HCT116 (cell line): ENCODE results near the gene SLC1A6. TPM values are rescaled to one million over a fixed set of nuclear protein-coding genes. Genes with fewer than 3 reads are reported as not detected.

ENCODE experiments used
- ATAC-seq: fragments of 200-7000 bp; cut with Tn5 transposase; 2 replicates; pipeline ENCODE4 v1.9.1; 2020; ENCODE audit warnings: mild to moderate bottlenecking, moderate library complexity
- BruUV-seq: library from RNA; stranded (reverse); fragments of 400-500 nt; replicated peaks from 2 replicates; lab custom pipeline; 2021; lab: Mats Ljungman, UMichigan
- CTCF ChIA-PET: fragments of 300-600 bp; sonication (Branson Sonifier 250); formaldehyde crosslinking; loops from one replicate; lab custom pipeline; 2021; ENCODE audit warnings: antibody characterized with exemption; lab: Charles Lee
- POLR2A ChIA-PET: fragments of 300-600, 350-600 bp; sonication (Branson Sonifier 250); formaldehyde crosslinking; loops from one replicate; lab custom pipeline; 2021; ENCODE audit warnings: antibody characterized with exemption; lab: Charles Lee
- RAD21 ChIA-PET, 2 experiments: fragments of 300-600 bp; sonication (Branson Sonifier 250); formaldehyde crosslinking; loops; one replicate each; lab custom pipeline; 2023; ENCODE audit warnings: low total read pairs in 2 of 2; ENCODE audit not compliant: uncharacterized antibody in 2 of 2, unreplicated experiment in 2 of 2, low non-redundant PET in 1 of 2; lab: Charles Lee
- DNase-seq: peaks from one replicate; pipeline ENCODE4 v3.0.0-alpha.2; 2010; ENCODE audit warnings: low read depth, low spot score
- H2AFZ ChIP-seq: fragments of 200-600 bp; shearing (Covaris generic), sonication (generic); 2 replicates; pipeline ENCODE4 v1.6.1; 2017; ENCODE audit warnings: low read depth, mixed run types, mixed read lengths, antibody characterized with exemption, low read length; ENCODE audit not compliant: poor library complexity, severe bottlenecking
- H3K27ac ChIP-seq: 2 replicates; pipeline ENCODE4 v1.5.1; 2012; ENCODE audit warnings: low read depth, low read length
- H3K27me3 ChIP-seq: fragments of 200-600 bp; sonication (generic); 2 replicates; pipeline ENCODE4 v1.6.1; 2016; ENCODE audit warnings: mixed run types, low read length, mixed read lengths; ENCODE audit not compliant: insufficient read depth
- H3K36me3 ChIP-seq, 2 experiments: fragments of 200-500 bp in 1 of 2; fragments of 200-600 bp in 1 of 2; sonication (Bioruptor generic) in 1 of 2; sonication (generic) in 1 of 2; 2 replicates each; pipeline versions ENCODE4 v1.5.1 to v1.6.1; 2014 to 2016; ENCODE audit warnings: low read length in 2 of 2, inconsistent platforms in 1 of 2, mixed read lengths in 1 of 2, mixed run types in 1 of 2; ENCODE audit not compliant: insufficient read depth in 2 of 2, control insufficient read depth in 1 of 2
- H3K4me1 ChIP-seq, 2 experiments: fragments of 200-600 bp in 1 of 2; sonication (generic) in 1 of 2; 2 replicates each; pipeline versions ENCODE4 v1.5.1 to v1.6.1; 2012 to 2017; ENCODE audit warnings: low read length in 2 of 2, inconsistent platforms in 1 of 2, mild to moderate bottlenecking in 1 of 2, mixed read lengths in 1 of 2, mixed run types in 1 of 2, moderate library complexity in 1 of 2; ENCODE audit not compliant: insufficient read depth in 2 of 2, control insufficient read depth in 1 of 2
- H3K4me2 ChIP-seq: fragments of 200-600 bp; sonication (generic); 2 replicates; pipeline ENCODE4 v1.6.1; 2017; ENCODE audit warnings: mixed run types, low read length, mixed read lengths
- H3K4me3 ChIP-seq, 2 experiments: fragments of 200-600 bp in 1 of 2; sonication (generic) in 1 of 2; replicated peaks in 1 of 2; 2 replicates each; pipeline ENCODE4 v1.5.1; 2011 to 2016; ENCODE audit warnings: low read length in 2 of 2, control low read depth in 1 of 2, low read depth in 1 of 2, mild to moderate bottlenecking in 1 of 2, mixed read lengths in 1 of 2, mixed run types in 1 of 2
- H3K79me2 ChIP-seq: fragments of 200-600 bp; sonication (generic); 2 replicates; pipeline ENCODE4 v1.6.1; 2017; ENCODE audit warnings: mild to moderate bottlenecking, mixed run types, low read length, moderate library complexity, mixed read lengths; ENCODE audit not compliant: insufficient read depth
- H3K9ac ChIP-seq: fragments of 200-600 bp; sonication (generic); 2 replicates; pipeline ENCODE4 v1.6.1; 2016; ENCODE audit warnings: low read length, mixed read lengths
- H3K9me2 ChIP-seq: fragments of 200-600 bp; sonication (generic), shearing (Covaris generic); 2 replicates; pipeline ENCODE4 v1.6.1; 2017; ENCODE audit warnings: mixed run types, mild to moderate bottlenecking, moderate library complexity; ENCODE audit not compliant: insufficient read depth
- H3K9me3 ChIP-seq, 2 experiments: fragments of 200-500 bp in 1 of 2; fragments of 200-600 bp in 1 of 2; sonication (Bioruptor generic) in 1 of 2; sonication (generic) in 1 of 2; 2 replicates each; pipeline ENCODE4 v1.6.1; 2014 to 2017; ENCODE audit warnings: low read length in 2 of 2, mixed read lengths in 2 of 2, inconsistent platforms in 1 of 2, low read depth in 1 of 2, mild to moderate bottlenecking in 1 of 2, mixed run types in 1 of 2, moderate library complexity in 1 of 2; ENCODE audit not compliant: control insufficient read depth in 1 of 2, insufficient read depth in 1 of 2
- H4K20me1 ChIP-seq: fragments of 200-600 bp; sonication (generic), shearing (Covaris generic); 2 replicates; pipeline ENCODE4 v1.6.1; 2017; ENCODE audit warnings: mixed run types, mild to moderate bottlenecking, moderate library complexity; ENCODE audit not compliant: insufficient read depth
- ATF3 ChIP-seq: IDR thresholded peaks from 2 replicates; pipeline ENCODE4 v1.6.1; 2012
- CBX3 ChIP-seq: IDR thresholded peaks from 2 replicates; pipeline ENCODE4 v1.6.1; 2012; ENCODE audit warnings: low read depth
- EGR1 ChIP-seq: IDR thresholded peaks from 2 replicates; pipeline ENCODE4 v1.6.1; 2012; ENCODE audit warnings: low read depth
- ELF1 ChIP-seq: IDR thresholded peaks from 2 replicates; pipeline ENCODE4 v1.6.1; 2012; ENCODE audit warnings: low read depth, borderline replicate concordance
- EZH2 ChIP-seq: fragments of 200-600 bp; sonication (generic); IDR thresholded peaks from 2 replicates; pipeline ENCODE4 v1.6.1; 2017; ENCODE audit warnings: antibody characterized with exemption, mixed run types
- FOSL1 ChIP-seq: IDR thresholded peaks from 2 replicates; pipeline ENCODE4 v1.6.1; 2012; ENCODE audit warnings: low read depth
- JUND ChIP-seq: IDR thresholded peaks from 2 replicates; pipeline ENCODE4 v1.6.1; 2012
- POLR2A ChIP-seq: IDR thresholded peaks from 2 replicates; pipeline ENCODE4 v1.7.0; 2011; ENCODE audit warnings: borderline replicate concordance; ENCODE audit not compliant: insufficient read depth, insufficient read length; ENCODE audit errors: extremely low read depth
- POLR2AphosphoS5 ChIP-seq: IDR thresholded peaks from 2 replicates; pipeline ENCODE4 v1.6.1; 2011; ENCODE audit warnings: mild to moderate bottlenecking, low read depth, low read length, moderate library complexity
- RAD21 ChIP-seq: IDR thresholded peaks from 2 replicates; pipeline ENCODE4 v1.6.1; 2012; ENCODE audit warnings: low read depth, mild to moderate bottlenecking
- SP1 ChIP-seq: IDR thresholded peaks from 2 replicates; pipeline ENCODE4 v1.6.1; 2012; ENCODE audit warnings: low read depth
- SRF ChIP-seq: IDR thresholded peaks from 2 replicates; pipeline ENCODE4 v1.6.1; 2012; ENCODE audit warnings: low read depth
- TCF7L2 ChIP-seq: IDR thresholded peaks from 2 replicates; pipeline ENCODE4 v1.7.0; 2011; ENCODE audit warnings: borderline replicate concordance, inconsistent platforms; ENCODE audit not compliant: insufficient read depth, insufficient read length; ENCODE audit errors: extremely low read depth
- YY1 ChIP-seq: IDR thresholded peaks from 2 replicates; pipeline ENCODE4 v1.6.1; 2011; ENCODE audit warnings: low read length, low read depth, moderate library complexity, mild to moderate bottlenecking; ENCODE audit not compliant: insufficient replicate concordance; ENCODE audit errors: extremely low read depth
- ZFX ChIP-seq: fragments of 450-650 bp; IDR thresholded peaks from 2 replicates; pipeline ENCODE4 v1.6.1; 2017
- ZNF274 ChIP-seq: fragments of 200-500 bp; sonication (Bioruptor generic); IDR thresholded peaks from 2 replicates; pipeline ENCODE4 v1.6.1; 2014; ENCODE audit warnings: mild to moderate bottlenecking, low read depth, low read length, inconsistent platforms
- intact Hi-C: fragments of 100-400 bp; cut with micrococcal nuclease; formaldehyde crosslinking; loops from 2 replicates; pipeline ENCODE4 v1.10.0; 2022
- total RNA-seq: library from RNA; stranded (reverse); gene quantifications from one replicate; pipeline ENCODE4 v1.2.1, GENCODE V29; 2021; ENCODE audit not compliant: unreplicated experiment
- TF ChIP-seq, protein P1 (sequence below): IDR thresholded peaks from 2 replicates; pipeline ENCODE4 v1.6.1; 2012; ENCODE audit warnings: low read depth
- TF ChIP-seq, protein P2 (sequence below): IDR thresholded peaks from 2 replicates; pipeline ENCODE4 v1.6.1; 2012

SLC1A6 gene
- total RNA-seq, 1 experiment from 2014 or later = not detected

DNA sequence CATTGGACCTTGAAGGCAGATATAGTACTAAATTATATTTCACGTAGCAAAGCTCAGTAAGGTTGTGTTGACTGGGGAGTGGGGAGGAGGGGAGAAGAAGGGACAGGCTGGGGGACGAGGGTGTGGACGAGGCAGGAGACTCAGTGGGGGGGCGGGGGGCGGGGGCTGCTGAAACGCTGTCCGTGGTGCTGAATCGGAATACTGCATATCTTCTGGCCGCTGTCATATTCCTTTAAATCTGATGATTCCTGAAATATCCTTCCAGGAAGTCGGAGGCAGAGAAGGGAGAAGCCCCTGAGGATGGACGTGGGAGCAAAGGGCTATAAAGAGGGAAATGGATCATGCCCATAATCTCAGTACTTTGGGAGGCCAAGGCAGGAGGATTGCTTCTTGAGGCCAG, 34.9 kb upstream of the SLC1A6 start:
- Histone ChIP-seq H3K36me3 (no peaks in the 10 kb centered on the region), H2AFZ (no peak overlapping the region), H3K27me3 (peaks cover 5% of the 10 kb centered on the region; the same call in 1 of the 2 replicates), H3K4me1 (no peaks in the 10 kb centered on the region), H3K27ac (no peak overlapping the region), H3K79me2 (no peaks in the 10 kb centered on the region), H3K4me3 (no peak overlapping the region), H3K4me2 (no peak overlapping the region), H3K9me3 (no peaks in the 10 kb centered on the region), H3K9ac (no peak overlapping the region), H3K9me2 (no peaks in the 10 kb centered on the region)
- DNase-seq (no peak), ATAC-seq (no peak)
- intact Hi-C loops = no loop called here
- ChIA-PET RAD21 (no interaction called here), CTCF (no interaction called here), POLR2A (no interaction called here)
- BruUV-seq = no TSS peak
- TF ChIP-seq, protein P1, sequence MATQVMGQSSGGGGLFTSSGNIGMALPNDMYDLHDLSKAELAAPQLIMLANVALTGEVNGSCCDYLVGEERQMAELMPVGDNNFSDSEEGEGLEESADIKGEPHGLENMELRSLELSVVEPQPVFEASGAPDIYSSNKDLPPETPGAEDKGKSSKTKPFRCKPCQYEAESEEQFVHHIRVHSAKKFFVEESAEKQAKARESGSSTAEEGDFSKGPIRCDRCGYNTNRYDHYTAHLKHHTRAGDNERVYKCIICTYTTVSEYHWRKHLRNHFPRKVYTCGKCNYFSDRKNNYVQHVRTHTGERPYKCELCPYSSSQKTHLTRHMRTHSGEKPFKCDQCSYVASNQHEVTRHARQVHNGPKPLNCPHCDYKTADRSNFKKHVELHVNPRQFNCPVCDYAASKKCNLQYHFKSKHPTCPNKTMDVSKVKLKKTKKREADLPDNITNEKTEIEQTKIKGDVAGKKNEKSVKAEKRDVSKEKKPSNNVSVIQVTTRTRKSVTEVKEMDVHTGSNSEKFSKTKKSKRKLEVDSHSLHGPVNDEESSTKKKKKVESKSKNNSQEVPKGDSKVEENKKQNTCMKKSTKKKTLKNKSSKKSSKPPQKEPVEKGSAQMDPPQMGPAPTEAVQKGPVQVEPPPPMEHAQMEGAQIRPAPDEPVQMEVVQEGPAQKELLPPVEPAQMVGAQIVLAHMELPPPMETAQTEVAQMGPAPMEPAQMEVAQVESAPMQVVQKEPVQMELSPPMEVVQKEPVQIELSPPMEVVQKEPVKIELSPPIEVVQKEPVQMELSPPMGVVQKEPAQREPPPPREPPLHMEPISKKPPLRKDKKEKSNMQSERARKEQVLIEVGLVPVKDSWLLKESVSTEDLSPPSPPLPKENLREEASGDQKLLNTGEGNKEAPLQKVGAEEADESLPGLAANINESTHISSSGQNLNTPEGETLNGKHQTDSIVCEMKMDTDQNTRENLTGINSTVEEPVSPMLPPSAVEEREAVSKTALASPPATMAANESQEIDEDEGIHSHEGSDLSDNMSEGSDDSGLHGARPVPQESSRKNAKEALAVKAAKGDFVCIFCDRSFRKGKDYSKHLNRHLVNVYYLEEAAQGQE = peak; percentile 71
- no peak for TF ChIP-seq TCF7L2
- TF ChIP-seq, all 23 proteins: peak for 1
- H4K20me1 ChIP-seq = no peaks in the 10 kb centered on the region

- Histone ChIP-seq H3K27ac (no peak overlapping the region), H3K9ac (no peak overlapping the region), H2AFZ (no peak overlapping the region), H3K4me3 (no peak overlapping the region), H3K9me2 (no peaks in the 10 kb centered on the region), H3K36me3 (no peaks in the 10 kb centered on the region), H4K20me1 (no peaks in the 10 kb centered on the region), H3K9me3 (no peaks in the 10 kb centered on the region), H3K4me1 (no peaks in the 10 kb centered on the region), H3K79me2 (no peaks in the 10 kb centered on the region), H3K4me2 (no peak overlapping the region), H3K27me3 (peaks cover 14% of the 10 kb centered on the region)
- RAD21 ChIA-PET = no interaction called here
- BruUV-seq = no TSS peak
- CTCF ChIA-PET = no interaction called here
- DNase-seq = no peak
- no peak for ATAC-seq
- POLR2A ChIA-PET = no interaction called here
- intact Hi-C loops = no loop called here
- TF ChIP-seq POLR2AphosphoS5 = no peak
- no peak for TF ChIP-seq SRF
- TF ChIP-seq FOSL1 = no peak
- TF ChIP-seq TCF7L2 = no peak
- TF ChIP-seq ZNF274 = no peak
- no peak for TF ChIP-seq RAD21
- no peak for TF ChIP-seq ELF1
- TF ChIP-seq SP1 = no peak
- TF ChIP-seq POLR2A = no peak
- no peak for TF ChIP-seq ZFX
- TF ChIP-seq YY1 = no peak
- no peak for TF ChIP-seq EZH2
- TF ChIP-seq ATF3 = no peak
- TF ChIP-seq, protein P2, sequence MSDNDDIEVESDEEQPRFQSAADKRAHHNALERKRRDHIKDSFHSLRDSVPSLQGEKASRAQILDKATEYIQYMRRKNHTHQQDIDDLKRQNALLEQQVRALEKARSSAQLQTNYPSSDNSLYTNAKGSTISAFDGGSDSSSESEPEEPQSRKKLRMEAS = no peak
- TF ChIP-seq EGR1 = no peak
- no peak for TF ChIP-seq JUND
- no peak for TF ChIP-seq CBX3
These were observed 31.0 kb upstream of the SLC1A6 start for GRCh38 chr19:15010501-15011300.
